Endodermal cell (in vitro differentiated cells): ENCODE measurements around the gene OCA2. TPM values are rescaled to one million over a fixed set of nuclear protein-coding genes. Genes with fewer than 3 reads are reported as not detected.

Experiments
- DNase-seq: peaks from one replicate; pipeline ENCODE4 v3.0.0-alpha.2; 2017
- H3K27ac ChIP-seq: 2 replicates; pipeline ENCODE4 v1.5.1; 2013; ENCODE audit warnings: mild to moderate bottlenecking, low read depth, low read length, moderate library complexity
- H3K27me3 ChIP-seq: 2 replicates; pipeline ENCODE4 v1.6.1; 2013; ENCODE audit warnings: mild to moderate bottlenecking, low read length, moderate library complexity; ENCODE audit not compliant: insufficient read depth, control insufficient read depth, poor library complexity, severe bottlenecking
- H3K36me3 ChIP-seq: 2 replicates; pipeline ENCODE4 v1.7.0; 2013; ENCODE audit warnings: mild to moderate bottlenecking, low read length, moderate library complexity; ENCODE audit not compliant: control insufficient read depth, insufficient read depth
- H3K4me1 ChIP-seq: one replicate; pipeline ENCODE4 v1.7.0; 2013; ENCODE audit warnings: low read length; ENCODE audit not compliant: control insufficient read depth, insufficient read depth
- H3K4me3 ChIP-seq: 2 replicates; pipeline ENCODE4 v1.5.1; 2013; ENCODE audit warnings: mild to moderate bottlenecking, low read length, moderate library complexity
- H3K9ac ChIP-seq: 2 replicates; pipeline ENCODE4 v1.6.1; 2013; ENCODE audit warnings: mild to moderate bottlenecking, low read length, moderate library complexity; ENCODE audit not compliant: poor library complexity, severe bottlenecking; ENCODE audit errors: extremely low read depth
- H3K9me3 ChIP-seq: 2 replicates; pipeline ENCODE4 v1.6.1; 2013; ENCODE audit warnings: mild to moderate bottlenecking, low read length, moderate library complexity; ENCODE audit not compliant: control insufficient read depth
- H3K27ac Mint-ChIP-seq: 2 replicates; pipeline ENCODE4 v1.8.0; 2020; ENCODE audit warnings: mixed read lengths
- H3K27me3 Mint-ChIP-seq: 2 replicates; pipeline ENCODE4 v1.8.0; 2021; ENCODE audit warnings: mild to moderate bottlenecking, mixed read lengths; ENCODE audit not compliant: insufficient read depth
- H3K36me3 Mint-ChIP-seq: 2 replicates; pipeline ENCODE4 v1.8.0; 2020; ENCODE audit warnings: low read depth, mixed read lengths
- H3K4me1 Mint-ChIP-seq: 2 replicates; pipeline ENCODE4 v1.8.0; 2020; ENCODE audit warnings: mixed read lengths
- H3K4me3 Mint-ChIP-seq: 2 replicates; pipeline ENCODE4 v1.8.0; 2020; ENCODE audit warnings: mild to moderate bottlenecking, moderate library complexity, mixed read lengths
- H3K9me3 Mint-ChIP-seq: 2 replicates; pipeline ENCODE4 v1.8.0; 2020; ENCODE audit warnings: mild to moderate bottlenecking, mixed read lengths
- WGBS, 2 experiments: methylation state at CpG; one replicate each; pipeline versions ENCODE4 v1.1.5 to v1.1.7; 2013; ENCODE audit warnings: missing lambda C conversion rate in 2 of 2, mixed read lengths in 1 of 2; ENCODE audit not compliant: insufficient coverage in 1 of 2, insufficient read length in 1 of 2; 5-methylcytosine and 5-hydroxymethylcytosine counted together
- total RNA-seq, 2 donors: library from RNA; stranded (reverse); fragmentation: NEBNext Ultra II Directional in 1 of 2; extraction: Animal tissue kit (Norgen Biotek cat#: 25700) in 1 of 2; gene quantifications; 2 replicates in 1 of 2; 3 replicates in 1 of 2; pipeline ENCODE4 v1.2.1, GENCODE V29; 2021
- TF ChIP-seq, protein P1 (sequence below): fragments of 200-600 bp; sonication (generic); conservative IDR thresholded peaks from 2 replicates; pipeline ENCODE4 v1.5.0; 2021; ENCODE audit warnings: antibody characterized with exemption, mild to moderate bottlenecking

The OCA2 gene
- total RNA-seq, 2 donors from 2014 or later, result 0.29 to 0.84 TPM

DNA sequence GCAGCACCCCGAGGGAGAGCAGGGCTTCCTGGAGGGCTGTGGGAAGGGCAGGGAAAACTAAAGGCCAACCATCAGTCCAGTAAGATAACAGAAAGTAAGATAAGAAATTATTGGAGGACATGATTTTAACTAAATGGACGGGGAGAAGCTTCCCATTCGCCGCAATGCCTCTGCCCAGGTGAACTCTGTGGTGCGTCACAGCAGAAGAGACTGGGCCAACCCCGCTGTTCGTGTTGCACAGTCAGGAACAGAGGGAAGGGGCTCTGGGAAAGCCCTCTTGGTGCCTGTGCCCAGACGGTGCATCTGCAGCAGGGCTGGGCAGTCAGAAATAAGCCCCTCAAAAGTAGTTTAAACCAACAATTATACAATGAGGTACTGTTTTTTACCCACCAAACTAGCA, 284.1 kb downstream of the OCA2 start:
- 86 to 98% methylated on average over 6 to 8 of the region's 8 CpGs for WGBS, 2 experiments

GRCh38 chr15:27813139-27813538, 286.0 kb downstream of the OCA2 start:
- Mint-ChIP-seq H3K4me1 (no peaks in the 10 kb centered on the region), H3K36me3 (no peaks in the 10 kb centered on the region), H3K27ac (no peak overlapping the region), H3K9me3 (peaks cover 13% of the 10 kb centered on the region), H3K27me3 (peaks cover 3% of the 10 kb centered on the region), H3K4me3 (no peak overlapping the region)
- Histone ChIP-seq H3K4me1 (no peaks in the 10 kb centered on the region), H3K27me3 (no peaks in the 10 kb centered on the region), H3K36me3 (no peaks in the 10 kb centered on the region), H3K9me3 (no peaks in the 10 kb centered on the region), H3K9ac (no peak overlapping the region), H3K27ac (no peak overlapping the region), H3K4me3 (no peak overlapping the region)
- DNase-seq, result no peak
- TF ChIP-seq, protein P1, sequence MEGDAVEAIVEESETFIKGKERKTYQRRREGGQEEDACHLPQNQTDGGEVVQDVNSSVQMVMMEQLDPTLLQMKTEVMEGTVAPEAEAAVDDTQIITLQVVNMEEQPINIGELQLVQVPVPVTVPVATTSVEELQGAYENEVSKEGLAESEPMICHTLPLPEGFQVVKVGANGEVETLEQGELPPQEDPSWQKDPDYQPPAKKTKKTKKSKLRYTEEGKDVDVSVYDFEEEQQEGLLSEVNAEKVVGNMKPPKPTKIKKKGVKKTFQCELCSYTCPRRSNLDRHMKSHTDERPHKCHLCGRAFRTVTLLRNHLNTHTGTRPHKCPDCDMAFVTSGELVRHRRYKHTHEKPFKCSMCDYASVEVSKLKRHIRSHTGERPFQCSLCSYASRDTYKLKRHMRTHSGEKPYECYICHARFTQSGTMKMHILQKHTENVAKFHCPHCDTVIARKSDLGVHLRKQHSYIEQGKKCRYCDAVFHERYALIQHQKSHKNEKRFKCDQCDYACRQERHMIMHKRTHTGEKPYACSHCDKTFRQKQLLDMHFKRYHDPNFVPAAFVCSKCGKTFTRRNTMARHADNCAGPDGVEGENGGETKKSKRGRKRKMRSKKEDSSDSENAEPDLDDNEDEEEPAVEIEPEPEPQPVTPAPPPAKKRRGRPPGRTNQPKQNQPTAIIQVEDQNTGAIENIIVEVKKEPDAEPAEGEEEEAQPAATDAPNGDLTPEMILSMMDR, result no peak
- WGBS, 2 experiments, result 100% methylated on average over 2 of the region's 2 CpGs

More for the DNA sequence above, 284.1 kb downstream of the OCA2 start:
- TF ChIP-seq, protein P1, result no peak
- no peaks in the 10 kb centered on the region for H3K9me3 ChIP-seq
- Mint-ChIP-seq H3K27me3 (no peaks in the 10 kb centered on the region), H3K36me3 (no peaks in the 10 kb centered on the region), H3K27ac (no peak overlapping the region), H3K9me3 (peaks cover 16% of the 10 kb centered on the region), H3K4me1 (no peaks in the 10 kb centered on the region), H3K4me3 (no peak overlapping the region)
- no peak overlapping the region for H3K9ac ChIP-seq
- H3K27me3 ChIP-seq, result no peaks in the 10 kb centered on the region
- no peaks in the 10 kb centered on the region for H3K4me1 ChIP-seq
- no peak overlapping the region for H3K4me3 ChIP-seq
- no peak for DNase-seq
- no peaks in the 10 kb centered on the region for H3K36me3 ChIP-seq
- H3K27ac ChIP-seq, result no peak overlapping the region

DNA sequence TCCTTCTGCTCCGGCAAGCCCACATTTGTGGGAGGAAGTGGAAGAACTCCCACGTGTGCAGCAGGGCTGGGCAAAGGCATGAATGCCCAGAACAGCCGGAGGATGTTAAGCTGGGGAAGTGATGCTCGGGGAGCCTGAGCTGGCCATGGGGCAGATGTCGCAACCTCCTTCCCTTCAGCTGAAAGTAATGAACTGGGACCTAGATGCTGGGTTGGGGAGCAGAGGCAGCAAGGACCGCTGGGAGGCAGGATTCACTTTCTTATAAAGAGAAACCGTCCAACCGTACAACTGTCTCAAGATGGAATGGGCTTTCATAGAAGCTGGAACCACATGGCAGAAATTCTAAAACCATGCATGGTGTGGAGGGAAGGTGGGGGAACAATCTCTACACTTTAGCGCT, 290.9 kb downstream of the OCA2 start:
- no peak overlapping the region for H3K27ac Mint-ChIP-seq
- H3K27me3 Mint-ChIP-seq, result peaks cover 3% of the 10 kb centered on the region
- no peak overlapping the region for H3K4me3 ChIP-seq
- H3K27me3 ChIP-seq, result no peaks in the 10 kb centered on the region
- no peaks in the 10 kb centered on the region for H3K4me1 ChIP-seq
- WGBS, 2 experiments, result 91 to 99% methylated on average over 7 to 9 of the region's 9 CpGs
- no peak overlapping the region for H3K9ac ChIP-seq
- no peak for DNase-seq
- TF ChIP-seq, protein P1, result no peak
- H3K4me3 Mint-ChIP-seq, result no peak overlapping the region
- no peaks in the 10 kb centered on the region for H3K9me3 Mint-ChIP-seq
- H3K9me3 ChIP-seq, result no peaks in the 10 kb centered on the region
- no peak overlapping the region for H3K27ac ChIP-seq
- H3K36me3 Mint-ChIP-seq, result no peaks in the 10 kb centered on the region
- no peaks in the 10 kb centered on the region for H3K4me1 Mint-ChIP-seq
- no peaks in the 10 kb centered on the region for H3K36me3 ChIP-seq
